HEK293T (cell line): ENCODE data around the gene CFAP58.

Source experiments
- CTCF ChIA-PET: fragments of 350-600 bp; formaldehyde crosslinking; extraction: SDS; loops from one replicate; lab custom pipeline; 2021; ENCODE audit warnings: antibody characterized with exemption, inconsistent platforms; lab: Yijun Ruan, JAX
- POLR2A ChIA-PET: fragments of 350-600 bp; formaldehyde crosslinking; extraction: SDS; loops from one replicate; lab custom pipeline; 2020; ENCODE audit warnings: antibody characterized with exemption, inconsistent platforms; lab: Yijun Ruan, JAX
- DNase-seq: peaks from one replicate; pipeline ENCODE4 v3.0.0; 2012; ENCODE audit warnings: mixed read lengths; ENCODE audit errors: extremely low spot score
- ARNT ChIP-seq: fragments of 450-650 bp; IDR thresholded peaks from 2 replicates; pipeline ENCODE4 v1.6.1; 2017; ENCODE audit warnings: mild to moderate bottlenecking
- BHLHE40 ChIP-seq: fragments of 450-650 bp; IDR thresholded peaks from 2 replicates; pipeline ENCODE4 v1.6.1; 2016; ENCODE audit warnings: mild to moderate bottlenecking, moderate library complexity, borderline replicate concordance
- CTBP1 ChIP-seq: fragments of 450-650 bp; IDR thresholded peaks from 2 replicates; pipeline ENCODE4 v1.6.1; 2016; ENCODE audit warnings: borderline replicate concordance
- ELF4 ChIP-seq: fragments of 450-650 bp; IDR thresholded peaks from 2 replicates; pipeline ENCODE4 v1.6.1; 2017; ENCODE audit warnings: antibody characterized with exemption
- FOXA1 ChIP-seq: fragments of 450-650 bp; IDR thresholded peaks from 2 replicates; pipeline ENCODE4 v1.6.1; 2016; ENCODE audit warnings: mild to moderate bottlenecking
- FOXK2 ChIP-seq: fragments of 450-650 bp; IDR thresholded peaks from 2 replicates; pipeline ENCODE4 v1.6.1; 2016; ENCODE audit warnings: mild to moderate bottlenecking
- FOXM1 ChIP-seq: fragments of 450-650 bp; IDR thresholded peaks from 2 replicates; pipeline ENCODE4 v1.6.1; 2017; ENCODE audit warnings: mild to moderate bottlenecking, borderline replicate concordance
- HDGF ChIP-seq: fragments of 450-650 bp; IDR thresholded peaks from 2 replicates; pipeline ENCODE4 v1.6.1; 2017; ENCODE audit warnings: antibody characterized with exemption, borderline replicate concordance
- L3MBTL2 ChIP-seq: fragments of 450-650 bp; conservative IDR thresholded peaks from 2 replicates; pipeline ENCODE4 v1.6.1; 2016; ENCODE audit warnings: mild to moderate bottlenecking
- LEF1 ChIP-seq: fragments of 450-650 bp; IDR thresholded peaks from 2 replicates; pipeline ENCODE4 v1.6.1; 2017; ENCODE audit warnings: mild to moderate bottlenecking, borderline replicate concordance
- NFRKB ChIP-seq: fragments of 450-650 bp; IDR thresholded peaks from 2 replicates; pipeline ENCODE4 v1.6.1; 2016; ENCODE audit warnings: mild to moderate bottlenecking, moderate library complexity
- PKNOX1 ChIP-seq: fragments of 450-650 bp; IDR thresholded peaks from 2 replicates; pipeline ENCODE4 v1.6.1; 2016
- SP1 ChIP-seq: fragments of 450-650 bp; IDR thresholded peaks from 2 replicates; pipeline ENCODE4 v1.6.1; 2017
- SUZ12 ChIP-seq: fragments of 450-650 bp; IDR thresholded peaks from 2 replicates; pipeline ENCODE4 v1.6.1; 2016; ENCODE audit warnings: mild to moderate bottlenecking
- TARDBP ChIP-seq: fragments of 450-650 bp; IDR thresholded peaks from 2 replicates; pipeline ENCODE4 v1.6.1; 2016
- ZNF384 ChIP-seq: fragments of 450-650 bp; IDR thresholded peaks from 2 replicates; pipeline ENCODE4 v1.6.1; 2016

CFAP58 gene

GRCh38 chr10:104309980-104310978 lies 43.4 kb upstream of the CFAP58 start:
- DNase-seq = no peak
- TF ChIP-seq PKNOX1 = no peak
- TF ChIP-seq ARNT = no peak
- no peak for TF ChIP-seq ZNF384
- TF ChIP-seq ELF4 = no peak
- TF ChIP-seq SUZ12 = no peak
- no peak for TF ChIP-seq BHLHE40
- no peak for TF ChIP-seq HDGF
- no peak for TF ChIP-seq L3MBTL2
- ChIA-PET CTCF (interaction anchor here (1.3 to 2.2 kb wide), 5 partner anchors 11 to 43 kb away, joined by 4 to 11 read pairs (median 4); partner anchors contain the start of genes CFAP58 and ITPRIP), POLR2A (interaction anchor here (0.8 kb wide), 1 partner anchor 41 kb away, joined by 3 read pairs; the partner anchor contains the start of gene GSTO2)

DNA sequence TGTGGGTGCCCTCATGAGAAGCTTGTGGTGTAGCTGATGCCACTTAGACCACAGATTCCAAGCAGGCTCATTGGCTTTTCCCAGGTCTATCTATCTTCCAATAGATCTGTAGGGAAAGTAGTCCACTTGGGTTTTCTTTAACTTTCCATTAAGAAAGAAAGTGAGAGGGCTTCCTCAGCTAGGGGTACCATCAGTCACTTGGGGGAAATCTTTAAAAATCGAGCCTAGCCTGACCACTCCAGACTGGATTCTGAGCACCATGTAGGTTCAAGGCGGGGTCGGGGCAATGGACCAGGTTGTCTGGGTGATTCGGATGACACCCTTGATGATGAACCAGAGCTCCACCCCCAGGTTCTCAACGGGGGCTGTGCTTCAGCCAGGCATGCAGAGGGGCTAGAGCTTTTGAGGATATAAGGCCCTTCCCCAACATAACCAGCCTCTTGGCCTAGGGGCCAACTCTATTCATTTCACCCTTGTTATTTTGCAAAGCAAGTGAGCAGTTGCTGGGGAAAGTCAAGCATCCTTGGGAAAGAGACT lies 42.4 kb upstream of the CFAP58 start:
- CTCF ChIA-PET = interaction anchor here (1.3 to 2.2 kb wide), 4 partner anchors 10 to 42 kb away, joined by 4 to 11 read pairs (median 4); partner anchors contain the start of genes CFAP58 and ITPRIP
- DNase-seq = no peak
- TF ChIP-seq SUZ12 = no peak
- no peak for TF ChIP-seq LEF1
- TF ChIP-seq SP1 = no peak
- no peak for TF ChIP-seq ELF4
- no peak for TF ChIP-seq TARDBP
- TF ChIP-seq FOXK2 = no peak
- TF ChIP-seq NFRKB = no peak
- no peak for TF ChIP-seq ARNT
- no peak for TF ChIP-seq FOXA1
- TF ChIP-seq BHLHE40 = no peak
- TF ChIP-seq FOXM1 = no peak
- TF ChIP-seq ZNF384 = no peak
- POLR2A ChIA-PET = interaction anchor here (0.8 kb wide), 1 partner anchor 42 kb away, joined by 3 read pairs; the partner anchor contains the start of gene GSTO2

DNA sequence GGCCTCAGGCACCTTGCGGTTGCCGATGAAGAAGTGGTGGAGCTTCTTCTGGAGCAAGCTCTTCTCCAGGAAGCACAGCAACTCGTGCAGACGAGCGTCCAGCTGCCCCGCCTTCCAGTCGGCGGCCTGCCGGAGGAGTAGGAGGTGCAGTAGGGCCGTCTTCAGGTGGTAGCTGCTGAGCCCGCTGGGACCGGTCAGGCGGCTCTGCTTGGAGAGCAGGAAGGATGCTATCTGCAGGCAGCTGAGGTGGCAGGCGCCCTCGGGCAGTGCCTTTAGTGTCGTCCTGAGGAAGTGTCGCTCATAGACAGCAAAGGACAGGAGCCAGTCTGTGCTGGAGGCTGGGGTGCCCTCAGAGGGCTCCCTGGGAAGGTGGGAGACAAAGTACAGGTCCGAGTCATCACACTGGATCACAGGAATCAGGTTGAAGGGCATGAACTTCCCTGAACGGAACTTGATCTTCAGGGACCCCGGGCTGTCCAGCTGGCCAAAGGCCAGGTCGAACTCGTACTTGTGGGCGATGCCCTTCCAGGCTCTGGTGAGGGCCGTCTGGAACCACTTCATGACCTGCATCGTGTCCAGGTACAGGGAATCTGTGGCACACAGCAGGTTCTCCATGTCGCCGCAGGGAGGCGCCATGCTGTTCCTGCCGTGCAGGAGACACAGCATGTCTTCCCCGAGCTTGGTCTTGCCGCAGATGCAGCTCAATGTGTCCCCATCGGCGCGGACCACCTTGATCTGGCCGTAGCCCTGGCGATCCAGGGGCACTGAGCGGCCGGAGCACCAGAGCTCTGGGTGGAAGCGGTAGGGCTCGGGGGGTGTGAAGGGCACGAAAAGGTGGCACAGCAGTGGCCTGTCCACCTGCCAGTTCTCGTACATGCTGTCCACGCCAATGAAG lies 38.8 kb upstream of the CFAP58 start:
- TF ChIP-seq L3MBTL2 = no peak
- TF ChIP-seq SUZ12 = no peak
- TF ChIP-seq TARDBP = no peak
- TF ChIP-seq BHLHE40 = no peak
- TF ChIP-seq PKNOX1 = no peak
- TF ChIP-seq ARNT = no peak
- no peak for TF ChIP-seq NFRKB
- no peak for TF ChIP-seq HDGF
- TF ChIP-seq FOXM1 = no peak
- TF ChIP-seq CTBP1 = no peak
- CTCF ChIA-PET = interaction anchor here (1.4 kb wide), 1 partner anchor 9 kb away, joined by 6 read pairs; no protein-coding TSS in a partner anchor
- no peak for DNase-seq
- POLR2A ChIA-PET = no interaction called here

GRCh38 chr10:104315486-104315921 lies 38.1 kb upstream of the CFAP58 start:
- DNase-seq = no peak
- CTCF ChIA-PET = no interaction called here
- TF ChIP-seq ARNT (no peak), ZNF384 (no peak), TARDBP (no peak), ELF4 (no peak), PKNOX1 (no peak), HDGF (no peak), LEF1 (no peak), SP1 (no peak), FOXA1 (no peak), BHLHE40 (no peak), L3MBTL2 (no peak), CTBP1 (no peak), FOXK2 (no peak), NFRKB (no peak), SUZ12 (no peak), FOXM1 (no peak)
- POLR2A ChIA-PET = no interaction called here
